HCT116 (cell line): ENCODE results near the gene PTGR3. TPM values are rescaled to one million over a fixed set of nuclear protein-coding genes. Genes with fewer than 3 reads are reported as not detected.

Experiments
- ATAC-seq: fragments of 200-7000 bp; cut with Tn5 transposase; 2 replicates; pipeline ENCODE4 v1.9.1; 2020; ENCODE audit warnings: mild to moderate bottlenecking, moderate library complexity
- BruUV-seq: library from RNA; stranded (reverse); fragments of 400-500 nt; replicated peaks from 2 replicates; lab custom pipeline; 2021; lab: Mats Ljungman, UMichigan
- CTCF ChIA-PET: fragments of 300-600 bp; sonication (Branson Sonifier 250); formaldehyde crosslinking; loops from one replicate; lab custom pipeline; 2021; ENCODE audit warnings: antibody characterized with exemption; lab: Charles Lee
- POLR2A ChIA-PET: fragments of 300-600, 350-600 bp; sonication (Branson Sonifier 250); formaldehyde crosslinking; loops from one replicate; lab custom pipeline; 2021; ENCODE audit warnings: antibody characterized with exemption; lab: Charles Lee
- RAD21 ChIA-PET, 2 experiments: fragments of 300-600 bp; sonication (Branson Sonifier 250); formaldehyde crosslinking; loops; one replicate each; lab custom pipeline; 2023; ENCODE audit warnings: low total read pairs in 2 of 2; ENCODE audit not compliant: uncharacterized antibody in 2 of 2, unreplicated experiment in 2 of 2, low non-redundant PET in 1 of 2; lab: Charles Lee
- DNase-seq: peaks from one replicate; pipeline ENCODE4 v3.0.0-alpha.2; 2010; ENCODE audit warnings: low read depth, low spot score
- H2AFZ ChIP-seq: fragments of 200-600 bp; shearing (Covaris generic), sonication (generic); 2 replicates; pipeline ENCODE4 v1.6.1; 2017; ENCODE audit warnings: low read depth, mixed run types, mixed read lengths, antibody characterized with exemption, low read length; ENCODE audit not compliant: poor library complexity, severe bottlenecking
- H3K27ac ChIP-seq: 2 replicates; pipeline ENCODE4 v1.5.1; 2012; ENCODE audit warnings: low read depth, low read length
- H3K27me3 ChIP-seq: fragments of 200-600 bp; sonication (generic); 2 replicates; pipeline ENCODE4 v1.6.1; 2016; ENCODE audit warnings: mixed run types, low read length, mixed read lengths; ENCODE audit not compliant: insufficient read depth
- H3K36me3 ChIP-seq, 2 experiments: fragments of 200-500 bp in 1 of 2; fragments of 200-600 bp in 1 of 2; sonication (Bioruptor generic) in 1 of 2; sonication (generic) in 1 of 2; 2 replicates each; pipeline versions ENCODE4 v1.5.1 to v1.6.1; 2014 to 2016; ENCODE audit warnings: low read length in 2 of 2, inconsistent platforms in 1 of 2, mixed read lengths in 1 of 2, mixed run types in 1 of 2; ENCODE audit not compliant: insufficient read depth in 2 of 2, control insufficient read depth in 1 of 2
- H3K4me1 ChIP-seq, 2 experiments: fragments of 200-600 bp in 1 of 2; sonication (generic) in 1 of 2; 2 replicates each; pipeline versions ENCODE4 v1.5.1 to v1.6.1; 2012 to 2017; ENCODE audit warnings: low read length in 2 of 2, inconsistent platforms in 1 of 2, mild to moderate bottlenecking in 1 of 2, mixed read lengths in 1 of 2, mixed run types in 1 of 2, moderate library complexity in 1 of 2; ENCODE audit not compliant: insufficient read depth in 2 of 2, control insufficient read depth in 1 of 2
- H3K4me2 ChIP-seq: fragments of 200-600 bp; sonication (generic); 2 replicates; pipeline ENCODE4 v1.6.1; 2017; ENCODE audit warnings: mixed run types, low read length, mixed read lengths
- H3K4me3 ChIP-seq, 2 experiments: fragments of 200-600 bp in 1 of 2; sonication (generic) in 1 of 2; replicated peaks in 1 of 2; 2 replicates each; pipeline ENCODE4 v1.5.1; 2011 to 2016; ENCODE audit warnings: low read length in 2 of 2, control low read depth in 1 of 2, low read depth in 1 of 2, mild to moderate bottlenecking in 1 of 2, mixed read lengths in 1 of 2, mixed run types in 1 of 2
- H3K79me2 ChIP-seq: fragments of 200-600 bp; sonication (generic); 2 replicates; pipeline ENCODE4 v1.6.1; 2017; ENCODE audit warnings: mild to moderate bottlenecking, mixed run types, low read length, moderate library complexity, mixed read lengths; ENCODE audit not compliant: insufficient read depth
- H3K9ac ChIP-seq: fragments of 200-600 bp; sonication (generic); 2 replicates; pipeline ENCODE4 v1.6.1; 2016; ENCODE audit warnings: low read length, mixed read lengths
- H3K9me2 ChIP-seq: fragments of 200-600 bp; sonication (generic), shearing (Covaris generic); 2 replicates; pipeline ENCODE4 v1.6.1; 2017; ENCODE audit warnings: mixed run types, mild to moderate bottlenecking, moderate library complexity; ENCODE audit not compliant: insufficient read depth
- H3K9me3 ChIP-seq, 2 experiments: fragments of 200-500 bp in 1 of 2; fragments of 200-600 bp in 1 of 2; sonication (Bioruptor generic) in 1 of 2; sonication (generic) in 1 of 2; 2 replicates each; pipeline ENCODE4 v1.6.1; 2014 to 2017; ENCODE audit warnings: low read length in 2 of 2, mixed read lengths in 2 of 2, inconsistent platforms in 1 of 2, low read depth in 1 of 2, mild to moderate bottlenecking in 1 of 2, mixed run types in 1 of 2, moderate library complexity in 1 of 2; ENCODE audit not compliant: control insufficient read depth in 1 of 2, insufficient read depth in 1 of 2
- H4K20me1 ChIP-seq: fragments of 200-600 bp; sonication (generic), shearing (Covaris generic); 2 replicates; pipeline ENCODE4 v1.6.1; 2017; ENCODE audit warnings: mixed run types, mild to moderate bottlenecking, moderate library complexity; ENCODE audit not compliant: insufficient read depth
- CBX3 ChIP-seq: IDR thresholded peaks from 2 replicates; pipeline ENCODE4 v1.6.1; 2012; ENCODE audit warnings: low read depth
- EZH2 ChIP-seq: fragments of 200-600 bp; sonication (generic); IDR thresholded peaks from 2 replicates; pipeline ENCODE4 v1.6.1; 2017; ENCODE audit warnings: antibody characterized with exemption, mixed run types
- EZH2phosphoT487 ChIP-seq: fragments of 200-600 bp; IDR thresholded peaks from 2 replicates; pipeline ENCODE4 v1.6.1; 2018; ENCODE audit warnings: antibody characterized with exemption, borderline replicate concordance
- FOSL1 ChIP-seq: IDR thresholded peaks from 2 replicates; pipeline ENCODE4 v1.6.1; 2012; ENCODE audit warnings: low read depth
- POLR2AphosphoS5 ChIP-seq: IDR thresholded peaks from 2 replicates; pipeline ENCODE4 v1.6.1; 2011; ENCODE audit warnings: mild to moderate bottlenecking, low read depth, low read length, moderate library complexity
- RAD21 ChIP-seq: IDR thresholded peaks from 2 replicates; pipeline ENCODE4 v1.6.1; 2012; ENCODE audit warnings: low read depth, mild to moderate bottlenecking
- SIN3A ChIP-seq: IDR thresholded peaks from 2 replicates; pipeline ENCODE4 v1.6.1; 2012; ENCODE audit warnings: low read depth
- SP1 ChIP-seq: IDR thresholded peaks from 2 replicates; pipeline ENCODE4 v1.6.1; 2012; ENCODE audit warnings: low read depth
- TCF7L2 ChIP-seq: IDR thresholded peaks from 2 replicates; pipeline ENCODE4 v1.7.0; 2011; ENCODE audit warnings: borderline replicate concordance, inconsistent platforms; ENCODE audit not compliant: insufficient read depth, insufficient read length; ENCODE audit errors: extremely low read depth
- YY1 ChIP-seq: IDR thresholded peaks from 2 replicates; pipeline ENCODE4 v1.6.1; 2011; ENCODE audit warnings: low read length, low read depth, moderate library complexity, mild to moderate bottlenecking; ENCODE audit not compliant: insufficient replicate concordance; ENCODE audit errors: extremely low read depth
- ZBTB33 ChIP-seq: IDR thresholded peaks from 2 replicates; pipeline ENCODE4 v1.6.1; 2011; ENCODE audit warnings: mild to moderate bottlenecking, low read length, moderate library complexity; ENCODE audit not compliant: insufficient replicate concordance; ENCODE audit errors: extremely low read depth
- ZNF274 ChIP-seq: fragments of 200-500 bp; sonication (Bioruptor generic); IDR thresholded peaks from 2 replicates; pipeline ENCODE4 v1.6.1; 2014; ENCODE audit warnings: mild to moderate bottlenecking, low read depth, low read length, inconsistent platforms
- intact Hi-C: fragments of 100-400 bp; cut with micrococcal nuclease; formaldehyde crosslinking; loops from 2 replicates; pipeline ENCODE4 v1.10.0; 2022
- total RNA-seq: library from RNA; stranded (reverse); gene quantifications from one replicate; pipeline ENCODE4 v1.2.1, GENCODE V29; 2021; ENCODE audit not compliant: unreplicated experiment
- TF ChIP-seq, protein P1 (sequence below): IDR thresholded peaks from 2 replicates; pipeline ENCODE4 v1.6.1; 2012; ENCODE audit warnings: low read depth

Gene PTGR3
- total RNA-seq, 1 experiment from 2014 or later = 25.3 TPM

DNA sequence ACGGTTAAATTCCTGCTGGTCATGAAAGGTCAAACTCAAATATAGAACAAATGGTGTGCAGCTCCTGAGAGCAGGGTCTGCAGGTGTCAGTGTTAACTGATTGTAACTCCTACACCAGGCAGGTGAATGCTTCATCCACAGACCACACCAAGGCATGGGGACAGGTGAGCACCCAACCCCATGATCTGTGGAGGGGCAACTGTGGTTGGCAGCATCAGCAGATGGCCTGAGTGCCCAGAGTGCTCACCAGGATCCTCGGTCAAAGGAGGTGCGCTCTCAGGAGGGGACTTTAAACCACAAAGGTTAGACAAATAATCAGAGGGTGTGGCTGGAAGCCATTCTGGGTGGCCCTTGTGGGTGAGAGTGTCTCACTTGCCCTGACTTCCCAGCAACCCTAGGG lies 44.5 kb downstream of the PTGR3 start (continued):
- TF ChIP-seq EZH2 (no peak), POLR2AphosphoS5 (no peak), ZNF274 (no peak)

GRCh38 chr18:75163736-75164135 lies 45.2 kb downstream of the PTGR3 start:
- H3K27ac ChIP-seq = no peak overlapping the region
- RAD21 ChIA-PET = no interaction called here
- no peak for ATAC-seq
- CTCF ChIA-PET = no interaction called here
- no peaks in the 10 kb centered on the region for H3K79me2 ChIP-seq
- H3K36me3 ChIP-seq = no peaks in the 10 kb centered on the region
- no peaks in the 10 kb centered on the region for H3K9me3 ChIP-seq
- no peaks in the 10 kb centered on the region for H4K20me1 ChIP-seq
- intact Hi-C loops = no loop called here
- POLR2A ChIA-PET = no interaction called here
- H3K9ac ChIP-seq = no peak overlapping the region
- no peak for TF ChIP-seq YY1
- TF ChIP-seq TCF7L2 = no peak
- TF ChIP-seq SIN3A = no peak
- TF ChIP-seq CBX3 = no peak
- TF ChIP-seq EZH2phosphoT487 = no peak
- no peak for TF ChIP-seq ZNF274
- TF ChIP-seq ZBTB33 = no peak
- no peak for TF ChIP-seq FOSL1
- no peak for TF ChIP-seq SP1
- TF ChIP-seq, protein P1, sequence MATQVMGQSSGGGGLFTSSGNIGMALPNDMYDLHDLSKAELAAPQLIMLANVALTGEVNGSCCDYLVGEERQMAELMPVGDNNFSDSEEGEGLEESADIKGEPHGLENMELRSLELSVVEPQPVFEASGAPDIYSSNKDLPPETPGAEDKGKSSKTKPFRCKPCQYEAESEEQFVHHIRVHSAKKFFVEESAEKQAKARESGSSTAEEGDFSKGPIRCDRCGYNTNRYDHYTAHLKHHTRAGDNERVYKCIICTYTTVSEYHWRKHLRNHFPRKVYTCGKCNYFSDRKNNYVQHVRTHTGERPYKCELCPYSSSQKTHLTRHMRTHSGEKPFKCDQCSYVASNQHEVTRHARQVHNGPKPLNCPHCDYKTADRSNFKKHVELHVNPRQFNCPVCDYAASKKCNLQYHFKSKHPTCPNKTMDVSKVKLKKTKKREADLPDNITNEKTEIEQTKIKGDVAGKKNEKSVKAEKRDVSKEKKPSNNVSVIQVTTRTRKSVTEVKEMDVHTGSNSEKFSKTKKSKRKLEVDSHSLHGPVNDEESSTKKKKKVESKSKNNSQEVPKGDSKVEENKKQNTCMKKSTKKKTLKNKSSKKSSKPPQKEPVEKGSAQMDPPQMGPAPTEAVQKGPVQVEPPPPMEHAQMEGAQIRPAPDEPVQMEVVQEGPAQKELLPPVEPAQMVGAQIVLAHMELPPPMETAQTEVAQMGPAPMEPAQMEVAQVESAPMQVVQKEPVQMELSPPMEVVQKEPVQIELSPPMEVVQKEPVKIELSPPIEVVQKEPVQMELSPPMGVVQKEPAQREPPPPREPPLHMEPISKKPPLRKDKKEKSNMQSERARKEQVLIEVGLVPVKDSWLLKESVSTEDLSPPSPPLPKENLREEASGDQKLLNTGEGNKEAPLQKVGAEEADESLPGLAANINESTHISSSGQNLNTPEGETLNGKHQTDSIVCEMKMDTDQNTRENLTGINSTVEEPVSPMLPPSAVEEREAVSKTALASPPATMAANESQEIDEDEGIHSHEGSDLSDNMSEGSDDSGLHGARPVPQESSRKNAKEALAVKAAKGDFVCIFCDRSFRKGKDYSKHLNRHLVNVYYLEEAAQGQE = no peak
- no peak for TF ChIP-seq RAD21
- H3K27me3 ChIP-seq = no peaks in the 10 kb centered on the region
- no peak overlapping the region for H2AFZ ChIP-seq
- peaks cover 0 to 10% of the 10 kb centered on the region in 2 experiments; a peak in 1 of 4 replicates for H3K4me1 ChIP-seq
- no peak overlapping the region for H3K4me3 ChIP-seq
- no peaks in the 10 kb centered on the region for H3K9me2 ChIP-seq
- no peak for DNase-seq
- BruUV-seq = no TSS peak
- H3K4me2 ChIP-seq = no peak overlapping the region
